Natural killer cell (primary cell): ENCODE measurements around the gene FNBP1. TPM values are rescaled to one million over a fixed set of nuclear protein-coding genes. Genes with fewer than 3 reads are reported as not detected.

Experiments
- ATAC-seq, 3 donors: fragments of 150-1000 bp in 2 of 3; fragments of 200-7000 bp in 1 of 3; cut with Tn5 transposase; 1 replicate in 1 of 3; 2 replicates in 2 of 3; pipeline ENCODE4 v1.10.0; 2021; ENCODE audit warnings: mild to moderate bottlenecking in 2 of 3, moderate library complexity in 2 of 3
- DNase-seq, 2 donors: peaks; one replicate each; pipeline versions ENCODE4 v3.0.0 to v3.0.0-alpha.2; 2013 to 2021; ENCODE audit warnings: mixed read lengths in 1 of 2
- H3K27ac ChIP-seq: one replicate; pipeline ENCODE4 v1.5.1; 2013; ENCODE audit warnings: mild to moderate bottlenecking, low read length
- H3K27me3 ChIP-seq: one replicate; pipeline ENCODE4 v1.6.1; 2013; ENCODE audit warnings: low read length; ENCODE audit not compliant: control insufficient read depth, insufficient read depth
- H3K36me3 ChIP-seq: one replicate; pipeline ENCODE4 v1.6.1; 2013; ENCODE audit warnings: low read length; ENCODE audit not compliant: control insufficient read depth, insufficient read depth
- H3K4me1 ChIP-seq: one replicate; pipeline ENCODE4 v1.6.1; 2013; ENCODE audit warnings: low read length; ENCODE audit not compliant: control insufficient read depth, insufficient read depth
- H3K4me3 ChIP-seq: one replicate; pipeline ENCODE4 v1.5.1; 2013; ENCODE audit warnings: low read length
- H3K9me3 ChIP-seq: one replicate; pipeline ENCODE4 v1.6.1; 2013; ENCODE audit warnings: low read length; ENCODE audit not compliant: control insufficient read depth, insufficient read depth
- H3K27ac Mint-ChIP-seq, 2 donors: one replicate each; pipeline ENCODE4 v1.8.0; 2022; ENCODE audit warnings: mild to moderate bottlenecking in 2 of 2, mixed read lengths in 2 of 2, moderate library complexity in 1 of 2
- H3K27me3 Mint-ChIP-seq, 2 donors: one replicate each; pipeline ENCODE4 v1.8.0; 2022; ENCODE audit warnings: low read depth in 2 of 2, mixed read lengths in 2 of 2
- H3K36me3 Mint-ChIP-seq: one replicate; pipeline ENCODE4 v1.8.0; 2022; ENCODE audit warnings: mixed read lengths
- H3K4me1 Mint-ChIP-seq, 2 donors: one replicate each; pipeline ENCODE4 v1.8.0; 2022; ENCODE audit warnings: mixed read lengths in 2 of 2
- H3K4me3 Mint-ChIP-seq: one replicate; pipeline ENCODE4 v1.8.0; 2022; ENCODE audit warnings: mild to moderate bottlenecking, moderate library complexity, mixed read lengths
- H3K9me3 Mint-ChIP-seq, 2 donors: one replicate each; pipeline ENCODE4 v1.8.0; 2022; ENCODE audit warnings: mixed read lengths in 2 of 2
- WGBS: methylation state at CpG from one replicate; pipeline ENCODE4 v1.1.7; 2013; ENCODE audit warnings: missing lambda C conversion rate; ENCODE audit not compliant: insufficient coverage; 5-methylcytosine and 5-hydroxymethylcytosine counted together
- intact Hi-C: fragments of 100-400 bp; cut with micrococcal nuclease; formaldehyde crosslinking; loops from one replicate; pipeline ENCODE4 v1.14.2; 2022
- total RNA-seq, 4 donors: library from RNA; stranded (reverse); fragments of 120-200 nt in 1 of 4; gene quantifications; one replicate each; pipeline versions ENCODE4 v1.2.3 to v1.2.4, GENCODE V29; 2013 to 2022
- TF ChIP-seq, protein P1 (sequence below): fragments of 200-600 bp; IDR thresholded peaks from one replicate; pipeline ENCODE4 v1.8.0; 2022; ENCODE audit warnings: antibody characterized with exemption

Gene FNBP1
- total RNA-seq, 3 donors from 2014 or later (not counting 1 experiment from before 2014, with no cell fraction given) = 177 to 209 (median 203) TPM

DNA sequence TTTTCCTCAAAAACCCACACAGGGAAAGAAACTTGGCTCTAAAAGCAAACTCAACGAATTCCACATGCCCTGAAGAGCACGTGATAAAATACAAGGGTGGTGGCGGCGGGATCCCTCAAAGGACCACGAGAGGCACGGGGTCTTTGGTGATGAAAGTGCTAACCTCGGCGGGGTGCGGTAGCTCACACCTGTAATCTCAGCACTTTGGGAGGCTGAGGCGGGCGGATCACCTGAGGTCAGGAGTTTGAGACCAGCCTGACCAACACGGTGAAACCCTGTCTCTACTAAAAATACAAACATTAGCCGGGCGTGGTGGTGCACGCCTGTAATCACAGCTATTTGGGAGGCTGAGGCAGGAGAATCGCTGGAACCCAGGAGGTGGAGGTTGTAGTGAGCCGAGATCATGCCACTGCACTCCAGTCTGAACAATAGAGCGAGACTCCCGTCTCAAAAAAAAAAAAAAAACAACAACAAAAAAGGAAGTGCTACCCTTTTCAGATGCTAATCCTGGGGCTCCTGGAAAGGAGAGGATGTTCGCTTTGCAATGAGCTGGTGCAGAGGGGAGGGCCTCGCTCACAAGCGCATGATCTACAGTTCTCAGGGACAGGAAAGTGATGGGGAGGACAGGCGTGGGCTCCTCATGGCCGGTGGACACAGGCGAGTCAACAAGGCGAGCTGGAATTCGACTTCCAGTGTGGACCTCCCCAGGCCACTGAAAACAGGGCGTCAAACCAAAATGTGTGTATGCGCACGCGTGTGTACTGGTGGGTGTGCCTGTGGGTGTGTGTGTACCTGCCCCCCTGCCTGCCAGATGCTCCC is 153.7 kb downstream of the FNBP1 start:
- Mint-ChIP-seq H3K9me3 (no peaks in the 10 kb centered on the region), H3K27me3 (no peaks in the 10 kb centered on the region), H3K4me1 (peaks cover 72 to 88% of the 10 kb centered on the region in 2 donors), H3K27ac (peak overlapping the region; percentile 98 to 99), H3K36me3 (peaks cover 7% of the 10 kb centered on the region), H3K4me3 (peak overlapping the region; percentile 86)
- TF ChIP-seq, protein P1, sequence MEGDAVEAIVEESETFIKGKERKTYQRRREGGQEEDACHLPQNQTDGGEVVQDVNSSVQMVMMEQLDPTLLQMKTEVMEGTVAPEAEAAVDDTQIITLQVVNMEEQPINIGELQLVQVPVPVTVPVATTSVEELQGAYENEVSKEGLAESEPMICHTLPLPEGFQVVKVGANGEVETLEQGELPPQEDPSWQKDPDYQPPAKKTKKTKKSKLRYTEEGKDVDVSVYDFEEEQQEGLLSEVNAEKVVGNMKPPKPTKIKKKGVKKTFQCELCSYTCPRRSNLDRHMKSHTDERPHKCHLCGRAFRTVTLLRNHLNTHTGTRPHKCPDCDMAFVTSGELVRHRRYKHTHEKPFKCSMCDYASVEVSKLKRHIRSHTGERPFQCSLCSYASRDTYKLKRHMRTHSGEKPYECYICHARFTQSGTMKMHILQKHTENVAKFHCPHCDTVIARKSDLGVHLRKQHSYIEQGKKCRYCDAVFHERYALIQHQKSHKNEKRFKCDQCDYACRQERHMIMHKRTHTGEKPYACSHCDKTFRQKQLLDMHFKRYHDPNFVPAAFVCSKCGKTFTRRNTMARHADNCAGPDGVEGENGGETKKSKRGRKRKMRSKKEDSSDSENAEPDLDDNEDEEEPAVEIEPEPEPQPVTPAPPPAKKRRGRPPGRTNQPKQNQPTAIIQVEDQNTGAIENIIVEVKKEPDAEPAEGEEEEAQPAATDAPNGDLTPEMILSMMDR = no peak
- no peak for ATAC-seq
- H3K27me3 ChIP-seq = no peaks in the 10 kb centered on the region
- no peaks in the 10 kb centered on the region for H3K9me3 ChIP-seq
- peak overlapping the region; percentile 98 for H3K27ac ChIP-seq
- DNase-seq = peak; percentile 56 to 79
- H3K4me1 ChIP-seq = peaks cover 93% of the 10 kb centered on the region
- H3K36me3 ChIP-seq = no peaks in the 10 kb centered on the region
- peak overlapping the region; percentile 27 for H3K4me3 ChIP-seq
- intact Hi-C loops = loop anchor here (5.0 kb wide), 1 partner anchor 67 kb away; the partner anchor contains the start of gene TOR1A
- 26% methylated on average over 27 of the region's 31 CpGs for WGBS

DNA sequence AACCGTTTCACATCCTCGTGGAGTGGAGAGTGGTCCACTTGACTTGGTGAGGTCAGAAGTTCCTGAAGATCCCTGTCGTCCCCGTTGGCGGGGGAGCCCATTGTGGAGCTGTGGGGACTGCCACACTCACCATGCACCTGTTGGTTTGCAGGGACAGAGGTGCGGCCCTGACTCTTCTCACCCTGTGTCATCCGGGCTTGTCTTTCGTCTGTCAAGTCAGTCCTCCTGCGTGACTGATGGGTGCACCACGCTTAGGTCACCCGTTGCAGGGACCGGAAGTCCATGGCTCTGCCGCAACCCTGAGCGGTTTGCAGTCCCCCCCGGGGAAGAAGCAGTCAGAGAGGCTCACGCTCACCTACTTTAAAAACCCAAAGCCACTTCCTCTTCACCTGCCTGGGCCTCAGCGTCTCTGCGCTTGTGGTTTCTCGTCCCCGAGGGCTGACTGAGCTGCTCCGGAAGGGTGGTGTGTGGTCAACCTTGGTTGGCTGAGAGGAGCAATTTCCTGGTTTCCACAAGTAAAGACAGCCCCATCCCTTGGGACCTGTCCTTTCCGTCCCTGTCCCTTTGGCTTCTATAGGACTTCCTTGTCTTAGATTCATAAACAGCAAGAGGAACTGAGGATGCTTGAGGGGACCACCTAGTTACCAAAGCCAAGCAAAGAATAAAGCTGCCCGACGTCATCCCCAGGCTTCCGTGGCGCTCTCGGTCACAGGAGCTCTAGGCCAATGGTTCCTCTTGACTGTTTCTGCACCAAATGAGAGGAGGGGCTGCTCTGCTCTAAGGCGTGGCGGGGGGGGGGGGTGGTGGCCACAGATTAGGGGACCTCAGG is 154.5 kb downstream of the FNBP1 start:
- TF ChIP-seq, protein P1 = no peak
- ATAC-seq (peak; percentile 37 to 73 (median 66)), DNase-seq (peak; percentile 89 to 97)
- no peaks in the 10 kb centered on the region for H3K27me3 Mint-ChIP-seq
- H3K4me3 ChIP-seq = peak overlapping the region; percentile 20
- peaks cover 74 to 91% of the 10 kb centered on the region in 2 donors for H3K4me1 Mint-ChIP-seq
- no peaks in the 10 kb centered on the region for H3K9me3 ChIP-seq
- H3K4me3 Mint-ChIP-seq = peak overlapping the region; percentile 86
- peaks cover 7% of the 10 kb centered on the region for H3K36me3 Mint-ChIP-seq
- H3K9me3 Mint-ChIP-seq = no peaks in the 10 kb centered on the region
- H3K36me3 ChIP-seq = no peaks in the 10 kb centered on the region
- H3K27ac ChIP-seq = peak overlapping the region; percentile 98
- intact Hi-C loops = loop anchor here (1.0 to 5.0 kb wide), 4 partner anchors 19 to 241 kb away; partner anchors contain the start of gene TOR1A
- WGBS = under 1% methylated on average over 27 of the region's 29 CpGs
- H3K4me1 ChIP-seq = peaks cover 95% of the 10 kb centered on the region
- H3K27me3 ChIP-seq = no peaks in the 10 kb centered on the region
- H3K27ac Mint-ChIP-seq = peak overlapping the region; percentile 98 to 99

DNA sequence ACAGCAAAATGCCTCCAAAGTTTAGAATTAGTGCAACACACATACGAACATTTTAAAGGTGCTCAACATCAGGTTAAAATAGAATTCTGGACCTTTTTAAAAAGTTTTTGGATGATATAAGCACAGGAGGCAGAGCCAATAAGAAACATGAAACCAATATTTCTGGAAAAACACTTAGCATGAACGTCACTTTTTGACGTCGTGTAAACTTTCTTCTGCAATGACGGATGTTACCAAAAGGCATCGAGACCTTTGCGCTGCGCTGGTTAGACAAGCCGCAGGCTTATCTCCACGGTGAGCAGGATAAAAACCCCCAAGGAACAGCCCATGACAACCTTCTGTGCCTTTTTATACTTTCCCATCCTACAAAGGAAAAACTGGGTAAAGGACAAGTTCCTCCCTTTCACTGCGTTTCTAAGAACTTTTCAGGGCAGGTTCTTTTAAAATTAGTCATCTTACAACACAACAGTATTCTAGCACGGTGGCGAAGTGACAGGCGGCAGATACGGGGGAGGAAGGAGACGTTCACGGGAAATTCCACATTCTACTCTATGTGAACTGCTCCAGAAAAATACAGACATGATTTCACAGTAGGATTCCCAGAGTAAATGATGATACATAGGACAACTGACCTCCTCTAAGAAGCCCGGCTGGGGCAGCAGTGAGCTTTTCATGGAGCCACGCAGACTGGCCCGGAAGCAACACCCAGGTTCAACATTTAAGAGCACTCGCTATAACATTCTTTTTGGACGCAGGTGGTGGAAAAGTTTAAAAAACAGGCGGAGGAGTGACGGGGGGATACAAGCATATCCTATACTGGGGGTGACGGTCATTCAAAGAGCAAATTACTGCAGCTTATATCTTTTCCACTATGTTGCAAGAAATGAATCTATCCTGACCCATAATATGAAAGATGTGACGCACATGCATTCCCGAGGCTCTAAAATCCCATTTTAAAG is 155.4 kb downstream of the FNBP1 start:
- no peaks in the 10 kb centered on the region for H3K27me3 ChIP-seq
- TF ChIP-seq, protein P1 = no peak
- WGBS = 17% methylated on average over 27 of the region's 27 CpGs
- H3K4me1 Mint-ChIP-seq = peaks cover 74 to 86% of the 10 kb centered on the region in 2 donors
- intact Hi-C loops = loop anchor here (1.0 to 5.0 kb wide), 5 partner anchors 10 to 242 kb away; partner anchors contain the start of gene TOR1A
- H3K27ac ChIP-seq = peak overlapping the region; percentile 98
- peaks cover 91% of the 10 kb centered on the region for H3K4me1 ChIP-seq
- no peaks in the 10 kb centered on the region for H3K9me3 ChIP-seq
- ATAC-seq = peak; percentile 19 to 23 (median 19)
- DNase-seq = peak; percentile 51 to 94
- no peaks in the 10 kb centered on the region for H3K27me3 Mint-ChIP-seq
- peaks cover 7% of the 10 kb centered on the region for H3K36me3 Mint-ChIP-seq
- peak overlapping the region; percentile 98 to 99 for H3K27ac Mint-ChIP-seq
- H3K4me3 ChIP-seq = peak overlapping the region; percentile 20
- peak overlapping the region; percentile 86 for H3K4me3 Mint-ChIP-seq
- H3K9me3 Mint-ChIP-seq = no peaks in the 10 kb centered on the region
- peaks cover under 1% of the 10 kb centered on the region for H3K36me3 ChIP-seq
